HK-2 (cell line): ENCODE measurements around the gene TRPM2.

Experiments used
- DNase-seq: peaks from one replicate; pipeline ENCODE4 v3.0.0-alpha.2; 2018; ENCODE audit not compliant: unreplicated experiment

Gene TRPM2

DNA sequence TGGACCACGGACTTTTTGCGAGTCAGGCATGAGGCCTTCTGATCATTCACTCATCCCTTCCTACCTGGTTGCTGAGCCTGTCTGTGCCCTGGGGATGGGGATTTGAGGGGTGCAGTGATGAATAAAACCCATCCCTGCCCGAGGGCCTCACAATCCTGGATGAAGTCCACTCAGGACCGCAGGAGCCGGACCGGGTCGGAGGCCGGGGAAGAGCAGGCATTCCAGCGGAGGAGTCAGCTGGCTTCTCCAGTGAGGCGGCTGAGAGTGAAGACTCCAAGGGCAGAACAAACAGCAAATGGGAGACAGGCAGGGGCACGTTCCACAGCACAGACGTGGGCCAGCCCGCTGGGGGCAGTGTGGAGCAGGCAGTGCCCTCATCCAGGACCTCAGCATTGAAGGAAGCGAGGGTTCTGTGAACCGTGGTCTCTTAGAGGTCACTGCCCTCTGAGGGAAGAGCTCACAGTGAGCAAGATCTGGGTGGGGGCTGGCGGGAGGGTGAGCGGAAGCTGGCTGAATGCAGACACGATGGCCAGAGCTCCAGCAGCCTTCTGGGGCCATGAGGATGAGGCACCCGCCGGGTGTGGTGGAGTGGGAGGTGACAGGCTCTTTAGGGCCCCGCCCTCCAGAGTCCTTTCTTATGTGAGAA is 91.0 kb downstream of the TRPM2 start:
- no peak for DNase-seq

DNA sequence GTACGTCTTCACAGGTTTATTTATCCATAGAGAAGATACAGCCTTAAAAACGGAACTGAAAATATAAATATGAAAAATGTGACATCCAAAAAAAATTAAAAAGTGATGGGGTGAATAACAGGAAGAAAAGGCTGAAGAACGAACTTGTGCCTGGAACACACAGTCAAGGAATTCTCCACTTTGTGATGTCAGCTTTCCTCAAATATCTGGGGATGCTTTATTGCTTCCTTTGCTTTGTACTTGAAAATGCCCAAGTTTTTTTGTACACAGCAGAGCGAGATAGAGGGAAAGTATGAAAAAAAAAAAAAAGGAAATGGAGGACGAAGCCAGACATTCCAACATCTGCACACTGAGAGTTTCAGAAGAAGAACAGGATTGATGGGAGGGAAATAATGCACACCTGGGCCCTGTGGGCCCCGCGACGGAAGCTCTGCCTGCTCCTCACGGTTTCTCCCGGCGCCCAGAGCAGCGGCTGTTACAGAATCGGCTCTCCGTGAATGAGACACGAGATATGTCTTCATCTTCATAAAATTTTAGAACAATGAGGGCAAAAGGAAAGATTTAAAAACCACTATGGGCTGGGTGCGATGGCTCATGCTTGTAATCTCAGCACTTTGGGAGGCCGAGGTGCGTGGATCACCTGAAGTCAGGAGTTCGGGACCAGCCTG is 91.9 kb downstream of the TRPM2 start:
- DNase-seq = no peak

DNA sequence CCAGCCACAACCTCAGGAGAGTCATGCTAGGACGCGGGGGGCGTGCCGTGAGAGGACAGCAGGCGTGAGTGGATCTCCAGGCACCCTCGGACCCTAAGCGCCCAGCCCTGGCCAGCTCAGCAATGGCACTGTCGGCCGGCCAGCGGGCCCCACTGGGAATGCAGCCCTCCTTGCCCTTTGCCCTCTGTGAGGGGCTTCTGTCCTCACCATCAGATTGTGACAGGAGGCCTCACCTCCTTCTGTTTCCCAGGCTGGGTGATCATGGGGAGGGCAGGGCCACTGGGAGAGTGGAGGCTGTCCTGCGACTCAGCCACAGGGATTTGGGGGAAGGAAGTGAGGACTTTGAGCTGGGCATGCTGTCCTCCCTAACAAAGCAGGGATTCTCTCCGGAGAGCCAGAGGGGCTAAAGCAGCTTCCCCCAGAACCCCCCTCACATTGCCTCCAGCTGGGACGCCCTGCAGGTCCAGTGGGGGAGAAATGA is 95.3 kb downstream of the TRPM2 start:
- no peak for DNase-seq

DNA sequence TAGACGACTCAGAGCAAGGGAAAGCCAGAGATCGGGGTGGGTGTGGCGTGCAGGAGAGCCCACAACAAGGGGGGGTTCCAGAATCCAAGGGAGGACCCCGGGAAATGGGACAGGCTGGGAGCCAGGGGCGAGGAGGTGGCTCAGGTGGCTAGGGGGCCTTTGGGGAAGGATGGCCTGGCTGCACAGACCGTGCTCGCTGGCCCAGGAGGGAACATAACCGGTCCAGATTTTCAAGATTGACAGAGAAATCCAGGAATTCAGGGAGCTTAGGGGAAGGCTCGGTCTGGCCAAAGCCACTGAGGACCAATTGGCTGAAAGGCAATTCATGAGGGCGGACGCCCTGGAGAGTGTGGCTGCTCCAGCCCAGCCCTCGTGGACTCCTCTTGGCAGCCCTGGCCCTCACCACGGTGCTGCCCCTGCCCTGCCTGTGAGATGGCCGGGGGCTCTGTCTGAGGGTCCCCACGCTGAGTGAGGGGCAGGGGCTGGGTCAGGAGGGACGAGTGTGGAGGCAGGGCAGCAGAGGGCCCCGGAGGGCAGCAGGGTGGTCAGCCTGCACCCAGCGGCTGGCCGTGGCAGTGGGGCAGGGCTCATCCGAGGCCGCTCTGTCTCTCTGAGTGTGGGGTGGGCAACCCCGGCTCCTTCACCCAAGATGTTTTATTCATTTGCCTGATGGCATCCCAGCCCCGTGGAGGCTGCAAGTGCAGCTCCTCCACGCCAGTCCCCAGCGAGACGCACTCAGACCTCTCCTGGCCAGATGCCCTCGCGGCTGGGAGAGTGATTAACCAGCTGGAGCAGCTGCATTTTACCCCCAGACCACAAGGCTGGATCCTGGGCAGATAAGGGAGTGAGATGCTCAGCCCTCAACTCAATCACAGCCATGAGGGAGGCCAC is 96.3 kb downstream of the TRPM2 start:
- no peak for DNase-seq

DNA sequence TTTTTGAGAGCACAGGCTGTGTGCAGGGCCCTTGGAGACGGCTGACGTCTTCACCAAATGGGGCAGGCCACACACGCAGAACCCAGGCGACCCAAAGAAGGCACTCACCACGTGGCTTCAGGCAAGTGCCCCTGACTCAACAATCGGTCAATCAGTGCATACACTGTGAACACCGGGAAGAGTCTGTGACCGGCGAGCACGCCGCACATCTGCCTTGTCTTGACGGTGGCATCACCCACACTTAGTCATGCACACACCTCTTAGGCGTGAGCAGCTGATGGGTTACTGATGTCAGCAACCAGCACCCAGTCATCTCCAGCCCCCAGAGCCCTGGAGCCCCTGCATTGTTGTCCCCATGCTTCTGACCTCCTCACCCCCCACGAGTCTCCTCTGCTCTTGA is 97.0 kb downstream of the TRPM2 start:
- DNase-seq = peak; percentile 22

DNA sequence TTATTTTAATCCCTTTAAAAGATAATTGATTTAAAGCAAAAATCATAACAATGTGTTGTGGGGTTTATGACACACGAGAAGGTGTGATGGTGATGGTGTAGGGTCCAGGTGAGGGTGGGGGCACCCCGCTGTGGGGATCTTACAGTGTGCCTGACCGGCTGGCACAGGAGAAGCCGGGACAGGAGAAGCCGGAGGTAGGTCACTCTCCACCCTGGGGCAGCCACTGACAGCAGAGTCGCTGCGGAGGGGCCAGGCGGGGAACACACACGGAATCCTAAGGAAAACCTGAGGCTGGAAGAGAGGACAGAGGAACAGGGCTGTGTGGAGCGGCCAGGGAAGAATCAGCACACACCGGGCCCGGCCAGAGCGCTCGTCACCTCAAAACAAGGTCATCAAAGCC is 97.6 kb downstream of the TRPM2 start:
- no peak for DNase-seq

DNA sequence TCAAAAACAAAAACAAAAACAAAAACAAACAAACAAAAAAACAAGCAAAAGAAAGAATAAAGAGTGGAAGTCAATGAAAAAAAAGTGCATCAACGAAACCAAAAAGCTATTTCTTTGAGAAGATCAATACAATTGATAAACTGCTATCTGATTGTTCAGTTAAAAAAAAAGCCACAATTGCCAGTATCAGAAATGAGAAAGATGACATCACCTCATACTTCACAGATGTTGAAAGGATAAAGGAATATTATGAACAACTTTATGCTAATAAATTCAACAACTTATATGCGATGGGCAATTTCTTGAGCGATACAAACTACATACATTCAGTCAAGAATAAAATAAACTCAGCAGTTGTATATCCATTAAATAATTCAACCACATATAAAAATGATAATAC is 99.7 kb downstream of the TRPM2 start:
- no peak for DNase-seq

DNA sequence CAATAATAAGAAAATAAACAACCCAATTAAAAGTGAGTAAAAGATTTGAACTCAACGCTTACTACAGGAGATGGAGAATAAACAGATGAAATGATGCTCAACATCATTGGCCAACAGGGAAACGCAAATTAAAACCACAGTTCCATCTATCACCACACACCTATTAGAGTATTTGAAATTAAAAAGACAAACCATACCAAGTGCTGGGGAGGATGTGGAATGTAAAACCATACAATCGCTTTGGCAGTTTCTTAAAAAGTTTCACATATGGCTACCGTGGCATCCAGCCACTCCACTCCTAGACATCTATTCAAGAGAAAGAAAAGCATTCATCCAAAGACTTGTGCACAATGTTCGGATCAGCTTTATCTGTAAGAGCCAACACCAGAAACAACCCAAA is 100.6 kb downstream of the TRPM2 start:
- no peak for DNase-seq

DNA sequence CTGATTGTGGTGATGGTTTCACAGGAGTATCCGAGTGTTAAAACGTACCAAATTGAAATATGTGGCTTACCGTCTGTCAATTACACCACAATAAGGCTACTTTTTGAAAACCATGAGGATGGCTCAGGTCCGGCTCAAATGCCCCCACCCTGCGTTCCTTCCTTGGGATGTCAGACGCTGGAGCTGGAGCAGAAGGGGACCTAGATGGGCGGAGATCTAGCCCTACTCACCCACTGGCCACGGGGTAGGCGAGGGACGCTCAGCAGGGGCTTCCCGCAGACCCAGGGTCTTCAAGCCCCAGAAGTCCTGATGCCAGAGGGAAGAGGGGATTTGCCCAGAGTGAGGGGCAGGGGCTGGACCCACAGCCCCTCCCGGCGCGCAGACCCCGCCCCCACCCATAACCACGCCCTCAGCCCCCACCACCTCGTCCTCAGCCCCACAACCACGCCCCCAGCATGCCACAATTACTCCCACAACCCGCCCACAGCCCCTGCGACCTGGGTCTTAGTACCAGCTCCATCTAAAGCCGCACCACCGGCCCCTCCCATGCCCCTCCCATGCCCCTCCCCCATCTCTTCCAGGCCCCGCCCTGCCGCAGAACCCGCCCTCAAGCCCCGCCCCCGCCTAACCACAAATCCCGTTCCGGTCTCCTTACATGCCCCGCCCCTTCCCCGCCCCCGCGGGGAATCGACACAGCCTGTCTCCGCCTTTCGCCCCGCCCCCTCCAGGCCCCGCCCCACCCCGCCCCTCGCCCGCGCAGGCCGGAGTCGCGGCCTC is 101.5 kb downstream of the TRPM2 start, which contains the start of gene LRRC3:
TSS of gene LRRC3 (plus strand) at position 764 of the 777 bp plus-strand sequence. CDS start 1,135 bp downstream, outside the sequence.
- peak; percentile 80 for DNase-seq

DNA sequence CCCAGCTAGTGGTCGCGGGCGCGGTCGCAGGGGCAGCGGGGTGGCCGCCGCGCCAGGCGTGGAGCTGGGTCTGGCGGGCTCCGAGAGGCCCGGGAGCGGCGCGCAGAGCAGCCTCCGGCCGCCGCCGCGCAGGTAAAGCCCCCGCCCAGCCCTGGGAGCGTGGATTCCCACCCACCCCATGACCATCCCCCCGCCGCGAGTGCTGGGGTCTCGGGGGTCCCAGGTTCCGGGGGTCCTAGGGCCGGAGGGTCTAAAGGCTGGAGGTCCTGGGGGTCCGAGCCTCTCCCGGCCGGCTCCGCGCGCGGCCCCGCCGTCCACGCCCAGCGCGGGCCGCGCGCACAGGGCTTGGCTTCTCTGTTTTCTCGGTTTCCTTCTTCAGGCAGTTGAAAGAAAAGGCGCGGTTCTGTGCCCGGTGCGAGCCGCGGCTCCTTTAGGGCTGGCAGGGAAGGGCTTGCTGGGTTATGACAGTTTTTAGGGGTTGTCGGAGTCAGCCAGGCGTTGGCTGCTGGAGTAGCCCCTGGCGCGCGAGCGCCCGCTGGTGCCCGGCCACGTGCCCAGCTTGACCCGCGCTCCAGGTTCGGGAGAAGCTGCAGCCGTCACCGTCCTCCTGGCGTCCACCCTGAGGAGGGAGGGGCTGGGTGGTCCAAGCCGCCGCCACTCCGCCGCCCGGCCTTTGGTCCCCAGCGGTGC is 102.2 kb downstream of the TRPM2 start:
- peak; percentile 45 for DNase-seq

DNA sequence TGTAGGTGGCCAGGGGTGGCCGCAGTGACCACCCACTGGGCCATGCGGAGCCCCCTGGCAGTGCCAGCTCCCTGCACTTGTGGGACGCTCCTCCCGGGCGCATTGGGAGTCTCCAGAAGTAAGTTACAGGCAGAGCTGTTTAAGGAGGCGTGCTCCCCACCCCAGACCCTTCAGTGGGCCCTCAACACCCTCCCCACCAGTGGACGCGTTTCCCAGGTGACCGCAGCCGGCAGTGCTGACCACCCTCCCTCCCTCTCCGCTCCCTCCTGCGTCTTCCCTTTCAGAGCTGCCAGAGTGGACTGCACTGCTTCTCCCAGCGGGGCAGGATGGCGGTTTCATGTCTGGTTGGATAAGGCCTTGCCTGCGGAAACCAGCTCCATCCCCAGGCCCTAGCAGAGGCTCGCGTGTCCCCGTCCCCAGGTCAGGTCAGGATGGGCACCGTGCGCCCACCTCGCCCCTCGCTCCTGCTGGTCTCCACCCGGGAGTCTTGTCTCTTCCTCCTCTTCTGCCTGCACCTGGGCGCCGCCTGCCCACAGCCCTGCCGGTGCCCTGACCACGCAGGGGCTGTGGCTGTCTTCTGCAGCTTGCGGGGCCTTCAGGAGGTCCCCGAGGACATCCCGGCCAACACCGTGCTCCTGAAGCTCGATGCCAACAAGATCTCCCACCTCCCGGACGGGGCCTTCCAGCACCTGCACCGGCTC is 102.9 kb downstream of the TRPM2 start:
- no peak for DNase-seq

DNA sequence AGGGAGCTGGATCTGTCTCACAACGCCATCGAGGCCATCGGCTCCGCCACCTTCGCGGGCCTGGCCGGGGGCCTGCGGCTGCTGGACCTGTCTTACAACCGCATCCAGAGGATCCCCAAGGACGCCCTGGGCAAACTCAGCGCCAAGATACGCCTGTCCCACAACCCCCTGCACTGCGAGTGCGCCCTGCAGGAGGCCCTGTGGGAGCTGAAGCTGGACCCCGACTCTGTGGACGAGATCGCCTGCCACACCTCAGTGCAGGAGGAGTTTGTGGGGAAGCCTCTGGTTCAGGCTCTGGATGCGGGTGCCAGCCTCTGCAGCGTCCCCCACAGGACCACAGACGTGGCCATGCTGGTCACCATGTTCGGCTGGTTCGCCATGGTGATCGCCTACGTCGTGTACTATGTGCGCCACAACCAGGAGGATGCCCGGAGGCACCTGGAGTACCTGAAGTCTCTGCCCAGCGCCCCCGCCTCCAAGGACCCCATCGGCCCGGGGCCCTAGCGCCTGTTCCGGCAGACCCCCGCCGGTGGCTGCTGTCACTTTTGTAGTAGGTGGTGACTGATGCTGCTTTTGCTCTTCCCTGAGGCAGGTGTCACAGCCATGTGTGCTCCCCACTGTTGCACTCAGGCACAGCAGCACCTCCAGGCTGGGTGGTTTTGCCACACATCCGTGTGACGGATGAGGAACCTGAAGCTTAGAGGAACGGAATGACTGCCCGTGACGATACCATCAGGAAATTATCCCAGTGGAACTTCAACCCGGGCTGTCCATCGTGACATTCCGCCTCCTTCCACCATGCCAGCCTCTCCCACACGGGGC is 103.7 kb downstream of the TRPM2 start:
- no peak for DNase-seq

DNA sequence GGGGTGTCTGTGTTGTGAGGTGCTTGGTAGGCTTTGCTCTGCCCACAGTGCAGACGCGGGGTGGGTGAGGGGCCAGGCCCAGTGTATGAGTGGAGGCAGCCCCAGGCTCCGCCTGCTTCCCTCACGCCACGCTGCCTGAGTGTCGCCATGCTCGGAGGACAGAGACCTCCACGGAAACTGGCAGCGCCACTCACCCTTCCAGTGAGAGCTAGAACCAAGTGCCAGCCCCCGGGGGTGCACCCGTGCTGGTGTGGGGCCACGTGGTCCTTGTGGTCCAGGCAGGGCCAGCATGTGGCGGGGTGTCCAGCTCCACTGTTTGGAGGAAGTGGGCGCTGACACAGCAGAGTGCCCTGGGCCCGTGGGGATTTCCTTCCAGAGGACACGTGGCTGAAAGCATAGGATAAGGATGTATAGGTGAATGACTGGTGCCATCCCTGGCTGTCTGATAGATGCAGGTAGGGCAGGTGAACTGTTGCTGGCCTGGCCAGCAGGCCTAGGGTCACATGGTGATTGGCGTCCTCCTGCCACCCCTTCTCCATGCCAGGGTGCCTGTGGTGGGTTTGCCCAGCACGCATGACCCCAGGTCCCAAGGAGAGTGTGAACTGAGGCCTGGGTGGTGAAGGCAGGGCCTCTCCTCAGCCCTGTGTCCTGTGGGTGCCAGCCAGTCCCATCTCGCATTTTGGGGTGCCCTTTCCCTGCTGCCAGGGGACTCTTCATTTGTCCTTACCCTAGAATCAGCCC is 105.7 kb downstream of the TRPM2 start:
- DNase-seq = no peak

DNA sequence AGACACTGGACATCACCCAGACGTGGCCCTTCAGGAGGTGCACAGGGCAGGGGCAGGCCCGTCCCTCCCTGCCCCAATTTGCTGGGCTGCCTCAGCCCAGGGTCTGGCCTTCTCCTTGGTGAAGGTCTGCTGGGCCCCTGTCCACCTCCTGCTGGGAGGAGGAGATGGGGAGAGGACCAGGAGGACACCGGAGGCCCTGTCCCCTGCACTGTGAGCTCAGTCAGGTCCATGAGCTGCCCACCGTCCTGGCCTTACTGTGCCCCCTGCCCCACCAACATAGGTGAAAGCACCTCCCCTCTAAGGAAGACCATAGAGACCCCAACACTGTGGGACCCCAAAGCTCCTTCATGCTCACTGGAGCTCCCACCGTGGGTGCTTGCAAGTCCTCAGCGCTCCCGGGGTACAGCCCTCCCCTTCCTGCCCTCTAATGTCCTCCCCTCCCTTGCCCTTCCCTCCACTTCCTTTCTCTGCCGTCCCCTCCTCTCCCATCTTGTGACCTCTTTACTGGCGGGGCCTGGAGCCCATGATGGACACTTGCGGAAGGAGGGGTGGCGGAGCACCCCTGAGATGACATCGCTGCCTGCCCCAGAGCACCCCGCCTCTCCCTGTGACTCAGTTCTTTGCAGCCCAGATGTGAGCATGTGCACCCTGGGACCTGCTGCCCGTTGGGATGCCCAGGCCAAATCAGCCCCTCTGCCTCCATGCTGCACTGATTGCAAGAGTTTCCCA is 106.5 kb downstream of the TRPM2 start:
- no peak for DNase-seq

DNA sequence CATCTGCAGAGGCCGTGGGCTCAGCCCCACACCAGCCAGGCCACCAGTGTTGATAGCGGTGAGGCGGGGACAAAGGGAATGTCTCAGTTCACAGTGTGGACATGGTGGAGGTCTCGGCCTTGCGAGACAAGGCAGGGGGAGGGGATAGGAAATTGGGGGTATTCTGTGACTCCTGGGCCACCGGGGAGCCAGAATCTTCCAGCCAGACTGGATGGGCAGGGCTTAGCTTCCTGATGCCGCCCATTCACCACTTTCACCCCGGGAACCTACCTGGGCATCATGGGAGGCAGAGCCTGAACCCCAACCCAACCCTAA is 107.0 kb downstream of the TRPM2 start:
- no peak for DNase-seq

DNA sequence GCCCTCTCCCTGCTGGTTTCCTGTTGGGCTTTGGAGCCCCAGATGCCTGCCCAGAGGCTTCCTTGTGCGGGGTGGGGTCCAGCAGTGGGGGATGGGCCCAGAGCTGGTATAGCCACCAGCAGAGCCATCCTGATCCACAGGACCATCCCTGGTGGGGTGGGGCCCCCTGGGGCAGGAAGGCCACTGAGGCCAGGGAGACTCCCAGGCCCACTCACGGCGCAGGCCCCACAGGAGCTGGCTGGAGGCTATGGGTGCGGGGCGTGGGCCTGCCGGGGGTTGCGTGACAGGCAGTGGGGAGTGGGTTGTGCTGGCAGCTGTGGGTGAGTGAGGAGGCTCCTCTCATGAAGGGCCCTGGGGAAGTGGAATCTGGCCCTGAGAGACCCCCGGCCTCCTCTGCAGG is 107.6 kb downstream of the TRPM2 start:
- no peak for DNase-seq

DNA sequence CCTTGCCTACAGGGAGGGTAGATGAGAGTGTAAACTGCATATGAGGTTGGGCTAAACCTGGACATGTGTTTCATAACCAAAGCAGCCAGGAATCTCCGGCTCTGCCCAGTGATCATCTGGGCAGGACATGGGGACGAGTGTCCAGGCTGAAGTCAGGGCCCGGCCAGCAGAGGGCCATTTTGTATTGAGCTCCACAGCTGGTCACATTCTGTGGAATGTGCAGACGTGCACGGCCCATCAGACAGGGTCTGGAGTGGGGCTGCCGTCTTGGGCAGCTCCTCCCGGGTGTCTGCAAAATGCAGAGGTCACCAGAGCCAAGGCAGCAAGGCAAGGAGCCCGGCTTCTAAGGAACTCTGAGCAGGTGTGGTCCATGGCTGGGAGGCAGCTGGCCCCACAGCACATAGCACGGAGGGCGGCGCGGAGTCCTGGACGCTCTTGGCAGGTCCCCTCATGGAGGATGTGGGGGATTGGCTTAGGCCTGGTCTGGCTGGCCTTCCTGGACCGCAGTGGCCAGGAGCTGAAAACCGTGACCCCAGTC is 108.1 kb downstream of the TRPM2 start:
- no peak for DNase-seq
